Adrenal gland (tissue), 5 donors: ENCODE data around the gene SORL1.

Source experiments
- CTCF ChIP-seq, 6 experiments: fragments of 450-650 bp in 4 of 6; fragments of 200-600 bp in 2 of 6; sonication (generic) in 1 of 6; IDR thresholded peaks; 1 replicate in 5 of 6; 2 replicates in 1 of 6; pipeline versions ENCODE4 v1.5.1 to v1.8.0; 2016 to 2021; ENCODE audit warnings: antibody characterized with exemption in 6 of 6, mild to moderate bottlenecking in 2 of 6, moderate library complexity in 1 of 6
- POLR2A ChIP-seq, 2 donors: fragments of 450-650 bp; IDR thresholded peaks; one replicate each; pipeline ENCODE4 v1.6.1; 2017; ENCODE audit warnings: antibody characterized with exemption in 2 of 2, mild to moderate bottlenecking in 2 of 2, moderate library complexity in 1 of 2
- donor health status: DM: no; HTN: no; CAD: no.

- TF ChIP-seq CTCF (IDR thresholded peaks at IDR 0.05): no peak
- TF ChIP-seq POLR2A (IDR thresholded peaks at IDR 0.05): no peak
These were observed 198.5 kb downstream of the SORL1 start for GRCh38 chr11:121650351-121651256.
